ENCODE results near the gene FBXL3. TPM values are rescaled to one million over a fixed set of nuclear protein-coding genes. Genes with fewer than 3 reads are reported as not detected.

Gene FBXL3
- total and polyA plus RNA-seq, 4 donors: 10.2 to 60.4 (median 28.1) TPM

- Histone ChIP-seq H3K9me3 (ENCODE audit: control insufficient read depth in 4 of 4, low read length in 3 of 4) (no peaks in the 10 kb centered on the region), H3K9ac (ENCODE audit: low read depth in 1 of 2, low read length in 2 of 2) (peak overlapping the region; percentile 49 to 59), H3K36me3 (ENCODE audit: control insufficient read depth in 4 of 4, insufficient read depth in 3 of 4, low read depth in 1 of 4, low read length in 3 of 4) (peaks cover 0 to 2% (median under 1%) of the 10 kb centered on the region in 4 donors), H3K4me3 (ENCODE audit: low read depth in 1 of 3, low read length in 3 of 3) (peak overlapping the region; percentile 82 to 95 (median 90)), H3K4me1 (ENCODE audit: control insufficient read depth in 4 of 4, insufficient read depth in 4 of 4, low read length in 3 of 4) (peaks cover 3 to 32% (median 20%) of the 10 kb centered on the region in 4 donors), H3K27me3 (ENCODE audit: control insufficient read depth in 4 of 4, insufficient read depth in 4 of 4, low read length in 3 of 4) (no peaks in the 10 kb centered on the region), H3K27ac (ENCODE audit: low read depth in 1 of 2, low read length in 2 of 2) (peak overlapping the region; percentile 97 to 98)
- peak; percentile 87 for DNase-seq (ENCODE audit: low spot score)
- 1% methylated on average over 62 of the region's 62 CpGs for WGBS
- peak in 1 of 2 donors; percentile 5 for TF ChIP-seq RXRA (IDR thresholded peaks at IDR 0.05)
- TF ChIP-seq RAD21 (IDR thresholded peaks at IDR 0.05): peak in 1 of 2 donors; percentile 36
- TF ChIP-seq HNF4G (IDR thresholded peaks at IDR 0.05): no peak
- peak; percentile 21 for TF ChIP-seq REST (IDR thresholded peaks at IDR 0.05)
Observed at GRCh38 chr13:77026255-77026860, 601 bp downstream of the FBXL3 start.

- 65% methylated on average over 3 of the region's 3 CpGs for WGBS
Observed at GRCh38 chr13:77022341-77022740, 4.6 kb downstream of the FBXL3 start.

More at GRCh38 chr13:77022341-77022740, 4.6 kb downstream of the FBXL3 start:
- Histone ChIP-seq H3K27ac (ENCODE audit: low read depth in 1 of 2, low read length in 2 of 2) (no peak overlapping the region), H3K36me3 (ENCODE audit: control insufficient read depth in 4 of 4, insufficient read depth in 3 of 4, low read depth in 1 of 4, low read length in 3 of 4) (peaks cover under 1 to 9% (median 2%) of the 10 kb centered on the region in 4 donors), H3K4me3 (ENCODE audit: low read depth in 1 of 3, low read length in 3 of 3) (no peak overlapping the region), H3K27me3 (ENCODE audit: control insufficient read depth in 4 of 4, insufficient read depth in 4 of 4, low read length in 3 of 4) (no peaks in the 10 kb centered on the region), H3K4me1 (ENCODE audit: control insufficient read depth in 4 of 4, insufficient read depth in 4 of 4, low read length in 3 of 4) (peaks cover 6 to 31% (median 16%) of the 10 kb centered on the region in 4 donors), H3K9ac (ENCODE audit: low read depth in 1 of 2, low read length in 2 of 2) (no peak overlapping the region), H3K9me3 (ENCODE audit: control insufficient read depth in 4 of 4, low read length in 3 of 4) (no peaks in the 10 kb centered on the region)
- no peak for DNase-seq (ENCODE audit: low spot score)
- no peak for TF ChIP-seq GABPA (IDR thresholded peaks at IDR 0.05 in 1 of 2, conservative IDR thresholded peaks at IDR 0.05 in 1 of 2)
- TF ChIP-seq RAD21 (IDR thresholded peaks at IDR 0.05): no peak
- TF ChIP-seq REST (IDR thresholded peaks at IDR 0.05): no peak
- TF ChIP-seq ZBTB33 (IDR thresholded peaks at IDR 0.05): no peak
- TF ChIP-seq ATF3 (IDR thresholded peaks at IDR 0.05): no peak
- no peak for TF ChIP-seq NR2F2 (IDR thresholded peaks at IDR 0.05)
- TF ChIP-seq CTCF (IDR thresholded peaks at IDR 0.05; ENCODE audit: low read depth, low read length, missing input control): no peak
- TF ChIP-seq MAX (IDR thresholded peaks at IDR 0.05): no peak
- no peak for TF ChIP-seq TAF1 (conservative IDR thresholded peaks at IDR 0.05)
- no peak for TF ChIP-seq HNF4G (IDR thresholded peaks at IDR 0.05)
- TF ChIP-seq FOXA2 (IDR thresholded peaks at IDR 0.05): no peak
- no peak for TF ChIP-seq EGR1 (IDR thresholded peaks at IDR 0.05; ENCODE audit: low read depth in 2 of 2)
- no peak for TF ChIP-seq SP1 (IDR thresholded peaks at IDR 0.05)
- TF ChIP-seq JUND (IDR thresholded peaks at IDR 0.05): no peak
- no peak for TF ChIP-seq RXRA (IDR thresholded peaks at IDR 0.05)
- TF ChIP-seq HNF4A (conservative IDR thresholded peaks at IDR 0.05): no peak
- TF ChIP-seq FOXA1 (IDR thresholded peaks at IDR 0.05): no peak
- no peak for TF ChIP-seq YY1 (IDR thresholded peaks at IDR 0.05)

Data from liver (tissue), 9 donors.